K562 (cell line): ENCODE data around the gene SLC38A10. TPM values are rescaled to one million over a fixed set of nuclear protein-coding genes. Genes with fewer than 3 reads are reported as not detected.
A peak's percentile ranks its signal among the peaks of the same experiment; 100 is the strongest.

Experiments used
- ATAC-seq: fragments of 200-7000 bp; cut with Tn5 transposase; 3 replicates; pipeline ENCODE4 v1.9.1; 2020; ENCODE audit warnings: moderate library complexity
- BruUV-seq: library from RNA; stranded (reverse); fragments of 400-500 nt; replicated peaks from 2 replicates; lab custom pipeline; 2021; lab: Mats Ljungman, UMichigan
- CTCF ChIA-PET: fragments of 300-600 bp; formaldehyde crosslinking; extraction: SDS; loops from one replicate; lab custom pipeline; 2021; ENCODE audit warnings: low intra/inter-chr PET ratio; lab: Yijun Ruan, JAX
- POLR2A ChIA-PET: fragments of 300-600, 350-650 bp; sonication (Branson Sonifier 250); formaldehyde crosslinking; extraction: SDS; loops from one replicate; lab custom pipeline; 2021; ENCODE audit warnings: antibody characterized with exemption, inconsistent platforms; lab: Yijun Ruan, JAX
- DNase-seq, 4 experiments: peaks; one replicate each; pipeline versions ENCODE4 v3.0.0 to v3.0.0-alpha.2; 2011 to 2018; ENCODE audit warnings: low spot score in 3 of 4, mixed read lengths in 3 of 4; ENCODE audit errors: extremely low read depth in 1 of 4
- FAIRE-seq: peaks from 2 replicates; lab custom pipeline; 2011; peaks lifted over from hg19 to GRCh38; lab: Jason Lieb, UNC
- H2AFZ ChIP-seq: 2 replicates; pipeline ENCODE4 v1.6.0; 2011; ENCODE audit warnings: low read depth, low read length, control low read depth, inconsistent platforms
- H3K27ac ChIP-seq: fragments of 200-600 bp; 3 replicates; pipeline ENCODE4 v1.8.0; 2011; ENCODE audit warnings: low read depth, mild to moderate bottlenecking, control low read depth, inconsistent platforms, low read length, moderate library complexity, mixed read lengths; ENCODE audit errors: extremely low read depth
- H3K27me3 ChIP-seq, 2 experiments: fragments of 300-600 bp in 1 of 2; 2 replicates in 1 of 2; 3 replicates in 1 of 2; pipeline versions ENCODE4 v1.6.0 to v1.8.0; 2011; ENCODE audit warnings: inconsistent platforms in 2 of 2, low read length in 2 of 2, mild to moderate bottlenecking in 1 of 2, mixed read lengths in 1 of 2, moderate library complexity in 1 of 2; ENCODE audit not compliant: control insufficient read depth in 2 of 2, insufficient read depth in 2 of 2
- H3K36me3 ChIP-seq: fragments of 300-600 bp; 3 replicates; pipeline ENCODE4 v1.8.0; 2011; ENCODE audit warnings: mild to moderate bottlenecking, low read length, inconsistent platforms; ENCODE audit not compliant: control insufficient read depth, insufficient read depth
- H3K4me1 ChIP-seq, 2 experiments: fragments of 200-600 bp in 1 of 2; replicated peaks in 1 of 2; 2 replicates in 1 of 2; 3 replicates in 1 of 2; pipeline versions ENCODE4 v1.5.1 to v1.8.0; 2011; ENCODE audit warnings: inconsistent platforms in 2 of 2, low read length in 2 of 2, mild to moderate bottlenecking in 1 of 2, mixed read lengths in 1 of 2, moderate library complexity in 1 of 2; ENCODE audit not compliant: control insufficient read depth in 2 of 2, insufficient read depth in 2 of 2
- H3K4me2 ChIP-seq: 2 replicates; pipeline ENCODE4 v1.6.1; 2011; ENCODE audit warnings: low read length, control low read depth, inconsistent platforms, mixed read lengths; ENCODE audit not compliant: insufficient read depth
- H3K4me3 ChIP-seq: fragments of 200-600 bp; sonication (generic), shearing (Covaris generic); 2 replicates; pipeline ENCODE4 v1.5.1; 2016; ENCODE audit warnings: control low read depth, inconsistent platforms
- H3K79me2 ChIP-seq: fragments of 200-600 bp; 3 replicates; pipeline ENCODE4 v1.8.0; 2011; ENCODE audit warnings: low read length, inconsistent platforms; ENCODE audit not compliant: control insufficient read depth, insufficient read depth
- H3K9ac ChIP-seq, 2 experiments: 2 replicates each; pipeline versions ENCODE4 v1.6.0 to v1.6.1; 2011; ENCODE audit warnings: low read depth in 2 of 2, low read length in 2 of 2, control low read depth in 1 of 2, inconsistent platforms in 1 of 2, mild to moderate bottlenecking in 1 of 2, mixed read lengths in 1 of 2; ENCODE audit not compliant: insufficient read depth in 1 of 2
- H3K9me1 ChIP-seq: one replicate; pipeline ENCODE4 v1.6.0; 2011; ENCODE audit warnings: inconsistent platforms, mild to moderate bottlenecking, low read length, moderate library complexity; ENCODE audit not compliant: control insufficient read depth, insufficient read depth
- H3K9me3 ChIP-seq: replicated peaks from 2 replicates; pipeline ENCODE4 v1.5.1; 2011; ENCODE audit warnings: low read depth, low read length, inconsistent platforms; ENCODE audit not compliant: control insufficient read depth, insufficient read depth
- H4K20me1 ChIP-seq: replicated peaks from 2 replicates; pipeline ENCODE4 v1.6.1; 2011; ENCODE audit warnings: low read length, inconsistent platforms, mixed read lengths; ENCODE audit not compliant: control insufficient read depth, insufficient read depth
- CTBP1 ChIP-seq: fragments of 450-650 bp; IDR thresholded peaks from 2 replicates; pipeline ENCODE4 v1.6.1; 2016; ENCODE audit warnings: borderline replicate concordance
- GTF2E2 ChIP-seq: fragments of 200-800 bp; sonication (Bioruptor generic); IDR thresholded peaks from 2 replicates; pipeline ENCODE4 v1.6.1; 2016; ENCODE audit warnings: missing genetic modification characterization, missing compliant biosample characterization
- HDAC3 ChIP-seq: fragments of 450-650 bp; IDR thresholded peaks from 2 replicates; pipeline ENCODE4 v1.6.1; 2018; ENCODE audit warnings: borderline replicate concordance, mild to moderate bottlenecking, moderate library complexity; ENCODE audit not compliant: partially characterized antibody
- NCOA2 ChIP-seq, 2 experiments: fragments of 450-650 bp; IDR thresholded peaks; 2 replicates each; pipeline ENCODE4 v1.6.1; 2018; ENCODE audit warnings: mild to moderate bottlenecking in 2 of 2, moderate library complexity in 1 of 2; ENCODE audit not compliant: partially characterized antibody in 2 of 2
- NR4A1 ChIP-seq, 2 experiments: fragments of 250-450 bp in 1 of 2; fragments of 450-650 bp in 1 of 2; sonication (Bioruptor Pico) in 1 of 2; IDR thresholded peaks; 2 replicates each; pipeline versions ENCODE4 v1.4.0 to v1.6.1; 2016 to 2020; ENCODE audit warnings: mild to moderate bottlenecking in 2 of 2, missing compliant biosample characterization in 1 of 2, missing genetic modification characterization in 1 of 2, moderate library complexity in 1 of 2
- NRF1 ChIP-seq, 2 experiments: fragments of 450-650 bp; IDR thresholded peaks in 1 of 2; conservative IDR thresholded peaks in 1 of 2; 2 replicates each; pipeline ENCODE4 v1.6.1; 2014; ENCODE audit warnings: mild to moderate bottlenecking in 2 of 2
- PTBP1 ChIP-seq: fragments of 200-400 bp; formaldehyde crosslinking; IDR thresholded peaks from 2 replicates; pipeline ENCODE4 v1.6.1; 2017; ENCODE audit warnings: low read depth, low read length
- RFX5 ChIP-seq: IDR thresholded peaks from 2 replicates; pipeline ENCODE4 v1.6.1; 2011; ENCODE audit warnings: low read depth, mild to moderate bottlenecking, improper control_type of control experiment, low read length
- SIX5 ChIP-seq, 2 experiments: IDR thresholded peaks; 2 replicates each; pipeline ENCODE4 v1.6.1; 2011; ENCODE audit warnings: low read length in 2 of 2, borderline replicate concordance in 1 of 2, low read depth in 1 of 2, mild to moderate bottlenecking in 1 of 2, moderate library complexity in 1 of 2; ENCODE audit not compliant: insufficient read depth in 1 of 2
- SMAD3 ChIP-seq: fragments of 450-650 bp; formaldehyde crosslinking; conservative IDR thresholded peaks from 2 replicates; pipeline ENCODE4 v1.4.0; 2020; ENCODE audit warnings: mild to moderate bottlenecking
- TCFL5 ChIP-seq: fragments of 250-450 bp; sonication (Bioruptor Pico); conservative IDR thresholded peaks from 2 replicates; pipeline ENCODE4 v1.6.1; 2021; ENCODE audit warnings: mild to moderate bottlenecking, moderate library complexity, matching md5 sums
- ZHX1 ChIP-seq: fragments of 150-350 bp; conservative IDR thresholded peaks from 2 replicates; pipeline ENCODE4 v1.6.1; 2014; ENCODE audit warnings: low read length
- ZKSCAN1 ChIP-seq: fragments of 150-350 bp; IDR thresholded peaks from 2 replicates; pipeline ENCODE4 v1.6.1; 2016; ENCODE audit warnings: low read depth, low read length
- ZNF395 ChIP-seq: fragments of 200-800 bp; sonication (Bioruptor generic); IDR thresholded peaks from 2 replicates; pipeline ENCODE4 v1.6.1; 2017; ENCODE audit warnings: missing genetic modification characterization, missing compliant biosample characterization
- ZNF444 ChIP-seq: fragments of 250-450 bp; sonication (Bioruptor Pico); IDR thresholded peaks from 2 replicates; pipeline ENCODE4 v1.4.0; 2020; ENCODE audit warnings: mild to moderate bottlenecking, moderate library complexity
- ZNF512 ChIP-seq: IDR thresholded peaks from 2 replicates; pipeline ENCODE4 v1.6.1; 2016; ENCODE audit warnings: missing genetic modification characterization, missing compliant biosample characterization
- ZNF79 ChIP-seq: fragments of 250-450 bp; sonication (Bioruptor Pico); IDR thresholded peaks from 2 replicates; pipeline ENCODE4 v1.4.0; 2020; ENCODE audit warnings: low read depth, mild to moderate bottlenecking, moderate library complexity
- WGBS: fragments of 100-300 bp; shearing (Covaris generic); methylation state at CpG from one replicate; pipeline ENCODE4 v1.1.6; 2016; ENCODE audit warnings: low coverage, mixed read lengths; ENCODE audit not compliant: insufficient coverage; ENCODE audit errors: missing lambda C conversion rate; 5-methylcytosine and 5-hydroxymethylcytosine counted together
- in situ Hi-C: fragments of 300-500 bp; cut with MboI; formaldehyde crosslinking; loops from 4 replicates; pipeline ENCODE4 v1.15.0; 2018; ENCODE audit warnings: inconsistent platforms, mixed read lengths
- intact Hi-C: fragments of 100-400 bp; cut with micrococcal nuclease; formaldehyde crosslinking; loops from 2 replicates; pipeline ENCODE4 v1.14.2; 2022
- polyA plus RNA-seq, 8 experiments: library from polyadenylated mRNA; depleted of rRNA in 4 of 8; stranded (reverse) in 5 of 8; unstranded in 3 of 8; fragments of >200 nt; fragmentation: Nextera tagmentation in 2 of 8; fragmentation: Illumina TruSeq in 1 of 8; extraction: Ambion mirVana in 2 of 8; extraction: Trizol in 1 of 8; gene quantifications; 2 replicates each; pipeline versions ENCODE4 v1.2.1 to v1.2.3, GENCODE V29; 2011 to 2014; ENCODE audit warnings: inconsistent platforms in 1 of 8, missing spikeins in 1 of 8
- total RNA-seq, 7 experiments: library from RNA; depleted of rRNA in 6 of 7; stranded (reverse); fragments of >200 nt in 6 of 7; fragmentation: Illumina TruSeq in 2 of 7; extraction: Trizol in 2 of 7; gene quantifications; 2 replicates each; pipeline versions ENCODE4 v1.2.1 to v1.2.3, GENCODE V29; 2011 to 2021; ENCODE audit warnings: low replicate concordance in 1 of 7

Gene SLC38A10
- total and polyA plus RNA-seq, 9 of the 15 experiments (the other 6 are each of a cell fraction or from before 2014, with no cell fraction given) = 0.45 to 54.2 (median 13.8) TPM

- Histone ChIP-seq H3K9me3 (no peaks in the 10 kb centered on the region), H3K27me3 (peaks cover 4 to 11% of the 10 kb centered on the region in 2 experiments; a peak in 3 of 5 replicates), H3K4me1 (peaks cover 3 to 80% of the 10 kb centered on the region in 2 experiments; a peak in 4 of 5 replicates), H3K9ac (0 out of 4 replicates have a peak overlapping the region, but pooled peaks of 1 of the 2 experiments have one; percentile 3), H3K4me2 (no peak overlapping the region), H4K20me1 (0 out of 2 replicates have a peak, but pooled peaks cover 8% of the 10 kb centered on the region), H2AFZ (no peak overlapping the region), H3K27ac (no peak overlapping the region), H3K79me2 (peaks cover 13% of the 10 kb centered on the region; the same call in 2 of the 3 replicates), H3K4me3 (no peak overlapping the region), H3K36me3 (peaks cover 3% of the 10 kb centered on the region; the same call in 1 of the 3 replicates), H3K9me1 (peaks cover 3% of the 10 kb centered on the region)
- WGBS = 24% methylated on average over 14 of the region's 14 CpGs
- FAIRE-seq (no peak), DNase-seq (peak; percentile 64 to 84 (median 82)), ATAC-seq (peak; percentile 87)
- intact Hi-C loops (no loop called here), in situ Hi-C loops (no loop called here)
- BruUV-seq = no TSS peak
- ChIA-PET CTCF (no interaction called here), POLR2A (interaction anchor here (1.1 kb wide), 1 partner anchor 171 kb away, joined by 3 read pairs; no protein-coding TSS in a partner anchor)
- TF ChIP-seq ZNF512 (tag) = no peak
- TF ChIP-seq ZHX1 = no peak
- no peak for TF ChIP-seq ZNF395 (CRISPR knock-in tag)
- 0 out of 2 replicates have a peak, but pooled peaks have one; percentile 35 for TF ChIP-seq CTBP1
- no peak for TF ChIP-seq ZKSCAN1
- TF ChIP-seq SMAD3 = no peak
- no peak for TF ChIP-seq GTF2E2
- TF ChIP-seq PTBP1 = no peak
- TF ChIP-seq SIX5 (IDR thresholded peaks at IDR 0.05; ENCODE audit: borderline replicate concordance in 1 of 2, insufficient read depth in 1 of 2, low read depth in 1 of 2, low read length in 2 of 2) = no peak
- no peak for TF ChIP-seq ZNF79
- TF ChIP-seq NRF1 (conservative IDR thresholded peaks at IDR 0.05 in 1 of 2, IDR thresholded peaks at IDR 0.05 in 1 of 2) = peak; percentile 21 to 34; a peak in 3 of 4 replicates
- TF ChIP-seq ZNF444 (CRISPR knock-in tag) = no peak
- no peak for TF ChIP-seq RFX5
- no peak for TF ChIP-seq TCFL5 (CRISPR knock-in tag)
- no peak for TF ChIP-seq HDAC3
- TF ChIP-seq NCOA2 (IDR thresholded peaks at IDR 0.05; ENCODE audit: partially characterized antibody in 2 of 2) = no peak
- no peak for TF ChIP-seq NR4A1 (CRISPR knock-in tag; IDR thresholded peaks at IDR 0.05)
- TF ChIP-seq NR4A1 (tag; IDR thresholded peaks at IDR 0.05) = no peak
Measured at GRCh38 chr17:81337476-81337879, 42.4 kb upstream of the SLC38A10 start.
